GM18873 (cell line): ENCODE data around the gene RPS23.

Source experiments
- ATAC-seq: cut with Tn5 transposase; IDR thresholded peaks from one replicate; pipeline ENCODE4 v1.9.1; 2021; ENCODE audit warnings: mild to moderate bottlenecking, moderate library complexity, moderate number of reproducible peaks; ENCODE audit not compliant: unreplicated experiment, low FRiP score

RPS23 gene

GRCh38 chr5:82277987-82278710, at the start of gene RPS23:
RPS23 (minus strand) TSS chr5:82278354; CDS start chr5:82278323, 31 bp downstream.
- peak; percentile 92 for ATAC-seq

GRCh38 chr5:82327941-82328340, 49.8 kb upstream of the RPS23 start:
- ATAC-seq: no peak

GRCh38 chr5:82325996-82326395, 47.8 kb upstream of the RPS23 start:
- no peak for ATAC-seq

GRCh38 chr5:82325155-82325554, 47.0 kb upstream of the RPS23 start:
- ATAC-seq: no peak

- ATAC-seq: no peak
Measured at GRCh38 chr5:82320966-82321365, 42.8 kb upstream of the RPS23 start.

- no peak for ATAC-seq
Measured at GRCh38 chr5:82319651-82320376, 41.7 kb upstream of the RPS23 start.

GRCh38 chr5:82319192-82319591, 41.0 kb upstream of the RPS23 start:
- ATAC-seq: no peak

- ATAC-seq: no peak
Measured at GRCh38 chr5:82314964-82315758, 37.0 kb upstream of the RPS23 start.

- ATAC-seq: no peak
Measured at GRCh38 chr5:82313016-82313415, 34.9 kb upstream of the RPS23 start.

- ATAC-seq: no peak
Measured at GRCh38 chr5:82312373-82312856, 34.3 kb upstream of the RPS23 start.

GRCh38 chr5:82309091-82309531, 31.0 kb upstream of the RPS23 start:
- ATAC-seq: no peak

GRCh38 chr5:82308416-82308815, 30.3 kb upstream of the RPS23 start:
- ATAC-seq: no peak

- no peak for ATAC-seq
Measured at GRCh38 chr5:82307451-82307850, 29.3 kb upstream of the RPS23 start.

GRCh38 chr5:82306151-82306550, 28.0 kb upstream of the RPS23 start:
- no peak for ATAC-seq

GRCh38 chr5:82301190-82301589, 23.0 kb upstream of the RPS23 start:
- ATAC-seq: no peak

- no peak for ATAC-seq
Measured at GRCh38 chr5:82298668-82299067, 20.5 kb upstream of the RPS23 start.

- ATAC-seq: no peak
Measured at GRCh38 chr5:82297711-82298110, 19.6 kb upstream of the RPS23 start.

GRCh38 chr5:82296929-82297328, 18.8 kb upstream of the RPS23 start:
- no peak for ATAC-seq

GRCh38 chr5:82295959-82296531, 17.9 kb upstream of the RPS23 start:
- no peak for ATAC-seq

- ATAC-seq: no peak
Measured at GRCh38 chr5:82295144-82295543, 17.0 kb upstream of the RPS23 start.

- no peak for ATAC-seq
Measured at GRCh38 chr5:82291420-82291819, 13.3 kb upstream of the RPS23 start.
